Peyer's patch (tissue), 4 donors: Measurements from ENCODE around the gene CATSPERE.

Experiments
- CTCF ChIP-seq, 6 experiments: fragments of 450-650 bp in 4 of 6; fragments of 200-600 bp in 2 of 6; sonication (generic) in 1 of 6; IDR thresholded peaks; one replicate each; pipeline ENCODE4 v1.5.1; 2017 to 2019; ENCODE audit warnings: antibody characterized with exemption in 6 of 6, mild to moderate bottlenecking in 3 of 6, moderate library complexity in 1 of 6
- POLR2A ChIP-seq, 2 donors: fragments of 450-650 bp; IDR thresholded peaks; one replicate each; pipeline ENCODE4 v1.5.1; 2017; ENCODE audit warnings: antibody characterized with exemption in 2 of 2, mild to moderate bottlenecking in 2 of 2, moderate library complexity in 2 of 2

- TF ChIP-seq CTCF (IDR thresholded peaks at IDR 0.05): no peak
- no peak for TF ChIP-seq POLR2A (IDR thresholded peaks at IDR 0.05)
These were observed 122.4 kb downstream of the CATSPERE start for GRCh38 chr1:244583358-244583982.
